Heart left ventricle (tissue), 16 donors: Measurements from ENCODE around the gene TXNRD2. TPM values are rescaled to one million over a fixed set of nuclear protein-coding genes. Genes with fewer than 3 reads are reported as not detected.
A peak's percentile ranks its signal among the peaks of the same experiment; 100 is the strongest.

Experiments
- ATAC-seq, 4 donors: fragments of 200-7000 bp; cut with Tn5 transposase; one replicate each; pipeline ENCODE4 v1.9.1; 2020 to 2022; ENCODE audit warnings: moderate library complexity in 4 of 4, mild to moderate bottlenecking in 3 of 4, moderate number of reproducible peaks in 1 of 4
- DNase-seq, 5 donors: peaks; one replicate each; pipeline ENCODE4 v3.0.0-alpha.2; 2020
- H3K27ac ChIP-seq, 12 donors: fragments of 200-600 bp; sonication (generic) in 4 of 12; one replicate each; pipeline versions ENCODE4 v1.5.0 to v1.8.0; 2016 to 2022; ENCODE audit warnings: mild to moderate bottlenecking in 2 of 12
- H3K27me3 ChIP-seq, 9 donors: fragments of 200-600 bp; sonication (generic) in 2 of 9; one replicate each; pipeline versions ENCODE4 v1.5.1 to v1.8.0; 2016 to 2022; ENCODE audit warnings: mild to moderate bottlenecking in 3 of 9
- H3K36me3 ChIP-seq, 9 donors: fragments of 200-600 bp; sonication (generic) in 2 of 9; one replicate each; pipeline versions ENCODE4 v1.5.0 to v1.8.0; 2018 to 2022; ENCODE audit warnings: mild to moderate bottlenecking in 2 of 9
- H3K4me1 ChIP-seq, 12 donors: fragments of 200-600 bp; sonication (generic) in 4 of 12; one replicate each; pipeline versions ENCODE4 v1.5.0 to v1.8.0; 2016 to 2022; ENCODE audit warnings: mild to moderate bottlenecking in 3 of 12
- H3K4me3 ChIP-seq, 12 donors: fragments of 200-600 bp; sonication (generic) in 4 of 12; one replicate each; pipeline versions ENCODE4 v1.5.0 to v1.8.0; 2017 to 2022; ENCODE audit warnings: mild to moderate bottlenecking in 9 of 12, moderate library complexity in 4 of 12
- H3K9me3 ChIP-seq, 12 donors: fragments of 200-600 bp; sonication (generic) in 4 of 12; one replicate each; pipeline versions ENCODE4 v1.5.0 to v1.8.0; 2016 to 2022; ENCODE audit warnings: mild to moderate bottlenecking in 1 of 12
- POLR2A ChIP-seq, 2 donors: fragments of 450-650 bp; IDR thresholded peaks; one replicate each; pipeline ENCODE4 v1.6.1; 2017; ENCODE audit warnings: antibody characterized with exemption in 2 of 2, mild to moderate bottlenecking in 2 of 2, moderate library complexity in 2 of 2
- WGBS, 4 donors: extraction: QIAGEN DNeasy Blood & Tissue Kit in 2 of 4; methylation state at CpG; one replicate each; pipeline versions ENCODE4 v1.1.5 to v1.1.7; 2013 to 2018; 5-methylcytosine and 5-hydroxymethylcytosine counted together
- intact Hi-C, 10 donors: fragments of 100-400 bp; cut with DNase I; formaldehyde crosslinking; loops; one replicate each; pipeline versions ENCODE4 v1.11.1 to v1.14.2; 2022
- polyA plus RNA-seq, 2 donors: library from polyadenylated mRNA; stranded (reverse); fragments of 200-250 nt; gene quantifications; one replicate each; pipeline ENCODE4 v1.2.3, GENCODE V29; 2013
- total RNA-seq, 9 donors: library from RNA; depleted of rRNA in 2 of 9; stranded (reverse); fragments of >200 nt in 2 of 9; fragmentation: NEBNext Ultra II Directional in 3 of 9; extraction: Animal tissue kit (Norgen Biotek cat#: 25700) in 3 of 9; gene quantifications; one replicate each; pipeline versions ENCODE4 v1.1.0 to v1.2.4, GENCODE V29; 2016 to 2023
- TF ChIP-seq, protein P1 (sequence below), 12 donors: fragments of 200-600 bp; sonication (generic) in 4 of 12; IDR thresholded peaks; one replicate each; pipeline versions ENCODE4 v1.5.0 to v1.8.0; 2018 to 2022; ENCODE audit warnings: antibody characterized with exemption in 12 of 12, mild to moderate bottlenecking in 5 of 12
- donor health status: ischemic (EF 13 %, LVEDD 7.1; RV severe dilation, severe dysfunction).
- donor health status: healthy with polysubstance abuse.
- donor health status: DM: no; HTN: yes; CAD: no.
- donor health status: DM: no; HTN: no; CAD: no.
- donor health status: ischemic (EF 25% LVEDD 6.9; RV normal size, moderate dysfunction).
- donor health status: ischemic (EF 25% LVEDD 5.7; RV mildly dilated, moderate dysfunction).
- donor health status: healthy.
- donor health status: DM: yes; HTN: yes; CAD: no.
- donor health status: ischemic (EF 35%, LVEDD 5.7; RV mildly dilated, moderate dysfunction).
- donor health status: nonischemic (EF 11% LVEDD 7.7; RV severe dilation, severe dysfunction).
- donor health status: DM: yes; HTN: yes; CAD: no.
- donor health status: PGD.
- donor health status: ischemic (EF 29% LVEDD 5.4; RV normal size, mild dysfunction).
- donor health status: nonischemic (EF 23%, LVEDD 6.1; RV moderate dilation, normal function).

The TXNRD2 gene
- total and polyA plus RNA-seq, 11 donors, result 23.4 to 60.2 (median 33.5) TPM

DNA sequence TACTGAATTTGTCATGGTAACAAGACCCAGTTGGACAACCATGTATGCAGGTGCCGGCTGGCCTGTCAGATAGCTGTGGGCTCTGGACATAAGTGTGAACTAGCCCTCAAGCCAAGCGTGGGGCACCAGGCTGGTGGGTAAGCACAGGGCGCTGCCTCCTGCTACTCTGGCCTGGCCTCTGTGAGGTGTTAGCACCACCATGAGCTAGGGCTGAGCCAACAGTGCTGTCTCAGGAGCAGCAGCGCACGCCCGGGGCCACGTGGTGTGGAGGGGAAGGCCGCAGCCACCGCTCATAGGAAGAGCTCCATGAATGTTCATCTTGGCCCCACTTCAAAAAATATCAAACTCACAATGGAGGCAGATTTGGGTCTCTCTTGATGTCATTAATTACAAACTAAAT, 51.7 kb downstream of the TXNRD2 start:
- no peaks in the 10 kb centered on the region for H3K9me3 ChIP-seq
- 82 to 90% (median 87%) methylated on average over 9 of the region's 9 CpGs for WGBS, 4 donors
- peaks cover 0 to 47% (median 10%) of the 10 kb centered on the region in 12 donors for H3K4me1 ChIP-seq
- peak in 2 of 5 donors; percentile 21 to 61 for DNase-seq
- no peak overlapping the region for H3K4me3 ChIP-seq
- H3K36me3 ChIP-seq, result peaks cover 0 to 28% (median 13%) of the 10 kb centered on the region in 9 donors
- H3K27me3 ChIP-seq, result no peaks in the 10 kb centered on the region
- ATAC-seq, result no peak
- no peak for TF ChIP-seq POLR2A (IDR thresholded peaks at IDR 0.05)
- TF ChIP-seq, protein P1, sequence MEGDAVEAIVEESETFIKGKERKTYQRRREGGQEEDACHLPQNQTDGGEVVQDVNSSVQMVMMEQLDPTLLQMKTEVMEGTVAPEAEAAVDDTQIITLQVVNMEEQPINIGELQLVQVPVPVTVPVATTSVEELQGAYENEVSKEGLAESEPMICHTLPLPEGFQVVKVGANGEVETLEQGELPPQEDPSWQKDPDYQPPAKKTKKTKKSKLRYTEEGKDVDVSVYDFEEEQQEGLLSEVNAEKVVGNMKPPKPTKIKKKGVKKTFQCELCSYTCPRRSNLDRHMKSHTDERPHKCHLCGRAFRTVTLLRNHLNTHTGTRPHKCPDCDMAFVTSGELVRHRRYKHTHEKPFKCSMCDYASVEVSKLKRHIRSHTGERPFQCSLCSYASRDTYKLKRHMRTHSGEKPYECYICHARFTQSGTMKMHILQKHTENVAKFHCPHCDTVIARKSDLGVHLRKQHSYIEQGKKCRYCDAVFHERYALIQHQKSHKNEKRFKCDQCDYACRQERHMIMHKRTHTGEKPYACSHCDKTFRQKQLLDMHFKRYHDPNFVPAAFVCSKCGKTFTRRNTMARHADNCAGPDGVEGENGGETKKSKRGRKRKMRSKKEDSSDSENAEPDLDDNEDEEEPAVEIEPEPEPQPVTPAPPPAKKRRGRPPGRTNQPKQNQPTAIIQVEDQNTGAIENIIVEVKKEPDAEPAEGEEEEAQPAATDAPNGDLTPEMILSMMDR (IDR thresholded peaks at IDR 0.05), result no peak
- intact Hi-C loops, result no loop called here
- H3K27ac ChIP-seq, result no peak overlapping the region

DNA sequence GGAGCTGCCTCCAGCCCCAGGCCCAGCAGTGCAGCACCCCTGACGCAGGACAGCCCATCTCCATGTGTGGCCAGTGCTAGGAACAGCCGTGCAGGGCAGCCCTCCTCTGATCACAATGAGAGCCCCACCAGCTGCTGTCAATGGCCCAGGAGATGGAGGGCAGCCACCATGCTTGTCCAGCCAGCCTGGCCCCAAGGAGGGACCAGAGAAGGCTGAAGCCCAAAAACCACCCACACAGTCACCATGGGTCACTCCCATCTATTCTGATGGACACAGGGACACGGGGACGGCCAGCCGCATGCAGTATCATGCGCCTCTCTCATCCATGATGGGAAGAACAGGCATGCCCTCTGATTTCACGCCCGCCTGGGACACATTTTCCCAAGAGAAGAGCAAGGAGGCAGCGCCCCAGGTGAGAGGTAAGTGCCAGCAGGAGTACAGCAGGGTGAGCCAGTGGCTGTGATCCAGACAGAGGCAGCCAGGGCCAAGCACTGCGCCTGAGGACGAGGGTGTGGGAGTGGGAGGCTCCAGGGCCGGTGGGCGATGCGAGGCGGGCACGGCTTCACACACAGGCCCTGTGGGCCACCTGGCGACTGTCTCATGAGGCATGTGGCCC, 53.4 kb downstream of the TXNRD2 start:
- Histone ChIP-seq H3K27ac (no peak overlapping the region), H3K27me3 (no peaks in the 10 kb centered on the region), H3K9me3 (no peaks in the 10 kb centered on the region), H3K36me3 (peaks cover 0 to 16% (median 0%) of the 10 kb centered on the region in 9 donors), H3K4me1 (peaks cover 0 to 47% (median 10%) of the 10 kb centered on the region in 12 donors), H3K4me3 (no peak overlapping the region)
- TF ChIP-seq, protein P1 (IDR thresholded peaks at IDR 0.05), result no peak
- no peak for TF ChIP-seq POLR2A (IDR thresholded peaks at IDR 0.05)
- intact Hi-C loops, result no loop called here
- 90 to 96% (median 94%) methylated on average over 13 to 17 of the region's 17 CpGs for WGBS, 4 donors
- no peak for ATAC-seq
- peak in 3 of 5 donors; percentile 9 to 54 (median 9) for DNase-seq

DNA sequence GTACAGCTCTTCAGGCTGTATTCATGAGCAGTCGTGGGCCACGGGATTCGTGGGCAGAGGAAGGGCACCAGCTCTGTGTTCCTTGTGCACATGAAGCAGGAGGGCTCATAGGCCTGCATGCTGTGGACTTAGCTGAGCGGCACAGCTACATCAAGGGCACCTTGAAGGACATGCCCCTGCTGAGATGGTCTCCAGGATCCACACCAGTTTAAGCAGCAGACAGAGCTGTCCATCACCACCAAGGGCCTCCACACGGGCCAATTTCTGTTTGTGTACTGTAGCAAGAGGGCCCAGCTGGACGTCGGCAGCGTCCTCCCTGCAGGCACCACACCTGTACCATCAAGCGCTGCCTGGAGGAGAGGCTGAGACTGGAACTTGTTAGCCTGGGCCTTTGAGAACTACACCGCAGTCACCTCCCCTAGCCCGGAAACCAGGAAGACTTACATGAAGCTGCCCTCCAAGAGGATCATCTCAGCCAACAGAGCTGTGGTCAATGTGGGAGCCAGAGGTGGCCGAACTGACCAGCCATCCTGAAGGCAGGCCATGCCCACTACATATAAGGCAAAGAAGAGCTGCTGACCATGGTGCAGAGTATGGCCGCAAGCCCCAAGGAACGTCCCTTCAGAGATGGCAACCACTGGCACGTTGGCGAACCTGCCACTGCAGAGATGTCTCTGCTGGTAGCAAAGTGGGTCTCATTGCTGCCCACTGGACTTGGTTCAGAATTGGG, 54.2 kb downstream of the TXNRD2 start:
- Histone ChIP-seq H3K4me1 (peaks cover 0 to 38% (median 9%) of the 10 kb centered on the region in 12 donors), H3K9me3 (no peaks in the 10 kb centered on the region), H3K36me3 (peaks cover 0 to 16% (median 0%) of the 10 kb centered on the region in 9 donors), H3K4me3 (no peak overlapping the region), H3K27ac (peak overlapping the region in 1 of 12 donors; percentile 83), H3K27me3 (no peaks in the 10 kb centered on the region)
- peak in 3 of 5 donors; percentile 18 to 51 (median 22) for DNase-seq
- intact Hi-C loops, result no loop called here
- 83 to 91% (median 89%) methylated on average over 10 to 16 of the region's 16 CpGs for WGBS, 4 donors
- no peak for TF ChIP-seq POLR2A (IDR thresholded peaks at IDR 0.05)
- TF ChIP-seq, protein P1 (IDR thresholded peaks at IDR 0.05), result no peak
- ATAC-seq, result no peak

DNA sequence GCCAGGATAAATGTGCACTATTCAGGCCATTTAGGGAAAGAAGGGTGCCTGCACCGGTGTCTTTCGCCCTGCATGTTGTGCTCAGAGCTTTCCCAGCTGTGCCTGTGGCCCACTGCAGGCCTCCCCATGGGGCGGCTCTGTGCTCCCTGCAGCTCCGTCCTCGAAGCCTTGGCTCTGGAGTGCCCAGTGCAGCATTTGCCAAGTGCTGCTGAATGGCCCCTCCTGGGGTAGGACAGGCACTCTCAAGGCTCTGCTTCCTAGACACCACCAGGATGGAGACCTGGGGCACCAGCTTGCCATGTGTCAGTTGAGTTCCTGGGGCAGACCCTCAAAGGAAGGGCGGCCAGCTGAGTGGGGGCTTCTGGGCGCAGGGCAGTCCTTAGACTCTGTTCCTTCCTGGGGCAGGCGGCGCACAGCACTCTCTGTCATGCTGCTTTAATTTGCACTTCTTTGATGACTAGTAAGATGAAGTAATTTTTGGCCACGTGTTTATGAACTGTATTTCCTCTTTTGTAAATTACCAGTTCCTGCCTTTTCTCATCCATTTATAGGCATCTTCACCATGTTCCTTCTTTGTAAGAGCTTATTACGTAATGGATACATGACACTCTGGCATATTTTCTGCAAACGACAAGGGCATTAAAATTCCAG, 54.9 kb downstream of the TXNRD2 start:
- Histone ChIP-seq H3K9me3 (no peaks in the 10 kb centered on the region), H3K27me3 (no peaks in the 10 kb centered on the region), H3K4me3 (no peak overlapping the region), H3K4me1 (peaks cover 0 to 36% (median 6%) of the 10 kb centered on the region in 12 donors), H3K36me3 (peaks cover 0 to 12% (median under 1%) of the 10 kb centered on the region in 9 donors), H3K27ac (peak overlapping the region in 1 of 12 donors; percentile 83)
- TF ChIP-seq, protein P1 (IDR thresholded peaks at IDR 0.05), result no peak
- TF ChIP-seq POLR2A (IDR thresholded peaks at IDR 0.05), result no peak
- DNase-seq, result peak in 3 of 5 donors; percentile 35 to 74 (median 46)
- ATAC-seq, result peak in 3 of 4 donors; percentile 25 to 58 (median 53)
- WGBS, 4 donors, result 69 to 80% (median 74%) methylated on average over 7 to 12 of the region's 12 CpGs
- intact Hi-C loops, result no loop called here
